Endothelial cell (in vitro differentiated cells): Measurements from ENCODE around the gene PPP1R37. TPM values are rescaled to one million over a fixed set of nuclear protein-coding genes. Genes with fewer than 3 reads are reported as not detected.

Experiments
- DNase-seq: peaks from one replicate; pipeline ENCODE4 v3.0.0; 2021; ENCODE audit warnings: low spot score
- H3K27ac Mint-ChIP-seq: one replicate; pipeline ENCODE4 v1.8.0; 2021; ENCODE audit warnings: mixed read lengths, inconsistent platforms; ENCODE audit not compliant: unreplicated experiment
- H3K27me3 Mint-ChIP-seq: one replicate; pipeline ENCODE4 v1.8.0; 2021; ENCODE audit warnings: mild to moderate bottlenecking, moderate library complexity, mixed read lengths, inconsistent platforms; ENCODE audit not compliant: unreplicated experiment
- H3K36me3 Mint-ChIP-seq: one replicate; pipeline ENCODE4 v1.8.0; 2021; ENCODE audit warnings: mild to moderate bottlenecking, low read depth, mixed read lengths, inconsistent platforms; ENCODE audit not compliant: unreplicated experiment
- H3K4me1 Mint-ChIP-seq: one replicate; pipeline ENCODE4 v1.8.0; 2021; ENCODE audit warnings: mild to moderate bottlenecking, mixed read lengths, inconsistent platforms; ENCODE audit not compliant: unreplicated experiment
- H3K4me3 Mint-ChIP-seq: one replicate; pipeline ENCODE4 v1.8.0; 2021; ENCODE audit warnings: mild to moderate bottlenecking, mixed read lengths, inconsistent platforms; ENCODE audit not compliant: unreplicated experiment
- H3K9me3 Mint-ChIP-seq: one replicate; pipeline ENCODE4 v1.8.0; 2021; ENCODE audit warnings: mixed read lengths, inconsistent platforms; ENCODE audit not compliant: unreplicated experiment
- total RNA-seq: library from RNA; stranded (reverse); fragmentation: NEBNext Ultra II Directional; extraction: Animal tissue kit (Norgen Biotek cat#: 25700); gene quantifications from one replicate; pipeline ENCODE4 v1.2.1, GENCODE V29; 2021; ENCODE audit not compliant: unreplicated experiment
- TF ChIP-seq, protein P1 (sequence below): fragments of 200-600 bp; sonication (generic); IDR thresholded peaks from one replicate; pipeline ENCODE4 v1.5.0; 2021; ENCODE audit warnings: antibody characterized with exemption; ENCODE audit not compliant: unreplicated experiment

PPP1R37 gene
- total RNA-seq, 1 donor from 2014 or later = 34.7 TPM

DNA sequence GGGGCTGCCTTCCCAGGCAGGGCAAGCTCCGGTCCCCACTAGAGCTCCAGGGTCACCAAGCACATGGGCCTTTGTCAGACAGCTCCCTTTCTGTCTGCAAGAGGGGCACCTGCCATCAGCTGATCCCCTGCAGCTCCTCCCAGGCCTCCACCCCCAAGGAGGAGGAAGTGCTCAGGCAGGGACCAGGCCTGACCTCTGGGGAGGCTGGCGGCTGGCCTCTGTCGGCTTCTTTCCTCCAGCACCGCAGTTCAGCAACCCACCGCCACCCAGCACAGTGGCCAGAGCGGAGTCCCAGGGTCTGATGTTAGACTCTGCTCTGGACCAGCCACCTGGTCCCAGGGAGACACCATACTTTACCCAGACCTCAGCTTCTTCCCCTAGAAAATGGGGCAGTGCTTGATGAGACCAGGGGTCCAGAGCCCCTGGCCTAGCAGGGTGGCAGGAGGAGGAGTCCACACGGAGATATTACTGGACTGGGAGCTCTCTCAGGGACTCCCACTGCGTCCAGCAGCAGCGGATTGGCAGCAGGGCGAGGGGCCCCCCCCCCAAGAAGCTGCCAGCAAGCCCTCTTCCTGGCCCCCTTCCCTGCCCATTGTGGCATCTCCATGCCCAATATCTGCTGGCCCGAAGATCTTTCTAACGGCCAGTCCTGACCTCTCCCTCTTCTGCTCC, 43.7 kb downstream of the PPP1R37 start:
- Mint-ChIP-seq H3K27ac (peak overlapping the region; percentile 64), H3K9me3 (no peaks in the 10 kb centered on the region), H3K36me3 (peaks cover 9% of the 10 kb centered on the region), H3K27me3 (peaks cover 5% of the 10 kb centered on the region), H3K4me3 (peak overlapping the region; percentile 57), H3K4me1 (peaks cover 21% of the 10 kb centered on the region)
- no peak for DNase-seq
- TF ChIP-seq, protein P1, sequence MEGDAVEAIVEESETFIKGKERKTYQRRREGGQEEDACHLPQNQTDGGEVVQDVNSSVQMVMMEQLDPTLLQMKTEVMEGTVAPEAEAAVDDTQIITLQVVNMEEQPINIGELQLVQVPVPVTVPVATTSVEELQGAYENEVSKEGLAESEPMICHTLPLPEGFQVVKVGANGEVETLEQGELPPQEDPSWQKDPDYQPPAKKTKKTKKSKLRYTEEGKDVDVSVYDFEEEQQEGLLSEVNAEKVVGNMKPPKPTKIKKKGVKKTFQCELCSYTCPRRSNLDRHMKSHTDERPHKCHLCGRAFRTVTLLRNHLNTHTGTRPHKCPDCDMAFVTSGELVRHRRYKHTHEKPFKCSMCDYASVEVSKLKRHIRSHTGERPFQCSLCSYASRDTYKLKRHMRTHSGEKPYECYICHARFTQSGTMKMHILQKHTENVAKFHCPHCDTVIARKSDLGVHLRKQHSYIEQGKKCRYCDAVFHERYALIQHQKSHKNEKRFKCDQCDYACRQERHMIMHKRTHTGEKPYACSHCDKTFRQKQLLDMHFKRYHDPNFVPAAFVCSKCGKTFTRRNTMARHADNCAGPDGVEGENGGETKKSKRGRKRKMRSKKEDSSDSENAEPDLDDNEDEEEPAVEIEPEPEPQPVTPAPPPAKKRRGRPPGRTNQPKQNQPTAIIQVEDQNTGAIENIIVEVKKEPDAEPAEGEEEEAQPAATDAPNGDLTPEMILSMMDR = no peak

GRCh38 chr19:45137179-45137761, 44.3 kb downstream of the PPP1R37 start:
- H3K4me3 Mint-ChIP-seq = peak overlapping the region; percentile 57
- H3K36me3 Mint-ChIP-seq = peaks cover 10% of the 10 kb centered on the region
- no peaks in the 10 kb centered on the region for H3K9me3 Mint-ChIP-seq
- TF ChIP-seq, protein P1 = no peak
- H3K27ac Mint-ChIP-seq = peak overlapping the region; percentile 72
- peaks cover 5% of the 10 kb centered on the region for H3K27me3 Mint-ChIP-seq
- no peak for DNase-seq
- peaks cover 21% of the 10 kb centered on the region for H3K4me1 Mint-ChIP-seq

GRCh38 chr19:45138303-45138751, 45.3 kb downstream of the PPP1R37 start:
- peaks cover 10% of the 10 kb centered on the region for H3K27me3 Mint-ChIP-seq
- no peak for DNase-seq
- no peak overlapping the region for H3K27ac Mint-ChIP-seq

GRCh38 chr19:45139286-45140143, 46.5 kb downstream of the PPP1R37 start:
- Mint-ChIP-seq H3K27ac (no peak overlapping the region), H3K4me3 (no peak overlapping the region), H3K27me3 (peaks cover 10% of the 10 kb centered on the region), H3K9me3 (no peaks in the 10 kb centered on the region), H3K36me3 (peaks cover 18% of the 10 kb centered on the region), H3K4me1 (peaks cover 18% of the 10 kb centered on the region)
- TF ChIP-seq, protein P1 = no peak
- no peak for DNase-seq

More at GRCh38 chr19:45138303-45138751, 45.3 kb downstream of the PPP1R37 start:
- H3K4me1 Mint-ChIP-seq = peaks cover 21% of the 10 kb centered on the region
- TF ChIP-seq, protein P1 = no peak
- peaks cover 18% of the 10 kb centered on the region for H3K36me3 Mint-ChIP-seq
- H3K4me3 Mint-ChIP-seq = no peak overlapping the region
- no peaks in the 10 kb centered on the region for H3K9me3 Mint-ChIP-seq
